ENCODE measurements around the gene ZNF423. TPM values are rescaled to one million over a fixed set of nuclear protein-coding genes. Genes with fewer than 3 reads are reported as not detected.
"Not testable (repeated sequence)": the region's sequence is repeated elsewhere in the genome, so short reads cannot be mapped to it uniquely, and the experiment has no call there.

The ZNF423 gene
- total RNA-seq, 1 donor from 2014 or later, result 0.05 TPM

- intact Hi-C loops (cut with micrococcal nuclease), result no loop called here
These were observed 155.5 kb downstream of the ZNF423 start for GRCh38 chr16:49700251-49701064.

GRCh38 chr16:49699841-49700175, 156.1 kb downstream of the ZNF423 start:
- intact Hi-C loops (cut with micrococcal nuclease), result no loop called here

GRCh38 chr16:49698931-49699840, 156.7 kb downstream of the ZNF423 start:
- intact Hi-C loops (cut with micrococcal nuclease), result no loop called here

- intact Hi-C loops (cut with micrococcal nuclease), result no loop called here
These were observed 157.5 kb downstream of the ZNF423 start for GRCh38 chr16:49698453-49698815.

GRCh38 chr16:49697631-49698452, 158.1 kb downstream of the ZNF423 start:
- intact Hi-C loops (cut with micrococcal nuclease), result no loop called here

GRCh38 chr16:49696414-49697101, 159.4 kb downstream of the ZNF423 start:
- intact Hi-C loops (cut with micrococcal nuclease), result no loop called here

GRCh38 chr16:49695782-49696413, 160.0 kb downstream of the ZNF423 start:
- intact Hi-C loops (cut with micrococcal nuclease), result no loop called here

- intact Hi-C loops (cut with micrococcal nuclease), result no loop called here
These were observed 162.5 kb downstream of the ZNF423 start for GRCh38 chr16:49693445-49693844.

GRCh38 chr16:49690778-49691177, 165.1 kb downstream of the ZNF423 start:
- intact Hi-C loops (cut with micrococcal nuclease), result no loop called here

GRCh38 chr16:49688036-49688697, 167.7 kb downstream of the ZNF423 start:
- intact Hi-C loops (cut with micrococcal nuclease), result no loop called here

GRCh38 chr16:49687476-49688002, 168.4 kb downstream of the ZNF423 start:
- intact Hi-C loops (cut with micrococcal nuclease), result no loop called here

- intact Hi-C loops (cut with micrococcal nuclease), result no loop called here
These were observed 171.2 kb downstream of the ZNF423 start for GRCh38 chr16:49684696-49685095.

- intact Hi-C loops (cut with micrococcal nuclease), result no loop called here
These were observed 173.2 kb downstream of the ZNF423 start for GRCh38 chr16:49682577-49683165.

GRCh38 chr16:49681217-49681883, 174.6 kb downstream of the ZNF423 start:
- intact Hi-C loops (cut with micrococcal nuclease), result no loop called here

- intact Hi-C loops (cut with micrococcal nuclease), result no loop called here
These were observed 176.8 kb downstream of the ZNF423 start for GRCh38 chr16:49679095-49679494.

- intact Hi-C loops (cut with micrococcal nuclease), result not testable (repeated sequence)
These were observed 178.3 kb downstream of the ZNF423 start for GRCh38 chr16:49677661-49678060.

GRCh38 chr16:49675413-49675812, 180.5 kb downstream of the ZNF423 start:
- intact Hi-C loops (cut with micrococcal nuclease), result no loop called here

- intact Hi-C loops (cut with micrococcal nuclease), result no loop called here
These were observed 180.9 kb downstream of the ZNF423 start for GRCh38 chr16:49674990-49675389.

GRCh38 chr16:49674351-49674851, 181.5 kb downstream of the ZNF423 start:
- intact Hi-C loops (cut with micrococcal nuclease), result no loop called here

All from T-helper 2 cell treated with Interferon-gamma antibody and Interleukin-4, amounts not matched to agents 100 ng/mL and 5 ng/mL, for 36 hours (primary cell).